Neural cell (in vitro differentiated cells): ENCODE measurements around the gene SPAG16. TPM values are rescaled to one million over a fixed set of nuclear protein-coding genes. Genes with fewer than 3 reads are reported as not detected.

Experiments used
- H2AFZ ChIP-seq: fragments of 200-600, 300-800 bp; sonication (generic), shearing (Covaris generic); 2 replicates; pipeline ENCODE4 v1.6.0; 2014; ENCODE audit warnings: low read depth, mild to moderate bottlenecking, antibody characterized with exemption, low read length, moderate library complexity
- H3F3A ChIP-seq: fragments of 200-600 bp; shearing (Covaris generic); 2 replicates; pipeline ENCODE4 v1.6.1; 2016; ENCODE audit warnings: mild to moderate bottlenecking, moderate library complexity, mixed read lengths, antibody characterized with exemption, low read length; ENCODE audit not compliant: insufficient read depth, poor library complexity, severe bottlenecking
- H3K27ac ChIP-seq: fragments of 200-600, 300-800 bp; sonication (generic), shearing (Covaris generic); 2 replicates; pipeline ENCODE4 v1.5.1; 2014; ENCODE audit warnings: mild to moderate bottlenecking, low read length, moderate library complexity
- H3K27me3 ChIP-seq: fragments of 300-800, 200-600 bp; sonication (generic), shearing (Covaris generic); 2 replicates; pipeline ENCODE4 v1.6.0; 2014; ENCODE audit warnings: mild to moderate bottlenecking, low read depth, low read length, moderate library complexity; ENCODE audit not compliant: insufficient read depth
- H3K36me3 ChIP-seq: fragments of 300-800, 200-600 bp; sonication (generic), shearing (Covaris generic); 2 replicates; pipeline ENCODE4 v1.5.1; 2014; ENCODE audit warnings: mild to moderate bottlenecking, antibody characterized with exemption, low read length, moderate library complexity; ENCODE audit not compliant: insufficient read depth
- H3K4me2 ChIP-seq: fragments of 300-800, 200-600 bp; sonication (generic), shearing (Covaris generic); 2 replicates; pipeline ENCODE4 v1.6.0; 2014; ENCODE audit warnings: mild to moderate bottlenecking, low read length
- H3K4me3 ChIP-seq: fragments of 300-800, 200-600 bp; sonication (generic), shearing (Covaris generic); 2 replicates; pipeline ENCODE4 v1.5.1; 2014; ENCODE audit warnings: mild to moderate bottlenecking, low read length, moderate library complexity
- H3K79me2 ChIP-seq: fragments of 200-600 bp; shearing (Covaris generic); replicated peaks from 2 replicates; pipeline ENCODE4 v1.6.0; 2014; ENCODE audit warnings: mild to moderate bottlenecking, low read length, moderate library complexity; ENCODE audit not compliant: insufficient read depth
- H3K9ac ChIP-seq: fragments of 300-800, 200-600 bp; sonication (generic), shearing (Covaris generic); 2 replicates; pipeline ENCODE4 v1.6.1; 2016; ENCODE audit warnings: mild to moderate bottlenecking, low read length, mixed read lengths
- H3K9me2 ChIP-seq: fragments of 200-600 bp; shearing (Covaris generic); 2 replicates; pipeline ENCODE4 v1.6.1; 2016; ENCODE audit warnings: mild to moderate bottlenecking, low read length, mixed read lengths; ENCODE audit not compliant: insufficient read depth
- H3K9me3 ChIP-seq: fragments of 200-600, 300-800 bp; sonication (generic), shearing (Covaris generic); 2 replicates; pipeline ENCODE4 v1.6.1; 2016; ENCODE audit warnings: mild to moderate bottlenecking, mixed run types, low read length, moderate library complexity, mixed read lengths
- H4K20me1 ChIP-seq: fragments of 200-600 bp; shearing (Covaris generic); 2 replicates; pipeline ENCODE4 v1.6.1; 2016; ENCODE audit warnings: mild to moderate bottlenecking, mixed run types; ENCODE audit not compliant: insufficient read depth
- CTCF ChIP-seq: fragments of 450-650 bp; IDR thresholded peaks from 2 replicates; pipeline ENCODE4 v1.5.1; 2014; ENCODE audit warnings: antibody characterized with exemption, mild to moderate bottlenecking, moderate library complexity; ENCODE audit not compliant: poor library complexity, severe bottlenecking
- EP300 ChIP-seq: fragments of 450-650 bp; conservative IDR thresholded peaks from 2 replicates; pipeline ENCODE4 v1.6.1; 2014; ENCODE audit warnings: antibody characterized with exemption, mild to moderate bottlenecking, moderate library complexity; ENCODE audit not compliant: poor library complexity, severe bottlenecking
- EZH2 ChIP-seq: fragments of 200-600, 300-800 bp; shearing (Covaris generic), sonication (generic); IDR thresholded peaks from 2 replicates; pipeline ENCODE4 v1.6.1; 2014; ENCODE audit warnings: antibody characterized with exemption, low read length, borderline replicate concordance, mild to moderate bottlenecking; ENCODE audit not compliant: insufficient read depth, poor library complexity, severe bottlenecking
- MXI1 ChIP-seq: fragments of 450-650 bp; conservative IDR thresholded peaks from 2 replicates; pipeline ENCODE4 v1.6.1; 2014; ENCODE audit warnings: antibody characterized with exemption, mild to moderate bottlenecking; ENCODE audit not compliant: poor library complexity, severe bottlenecking
- POLR2AphosphoS5 ChIP-seq: IDR thresholded peaks from 2 replicates; pipeline ENCODE4 v1.6.1; 2012
- RAD21 ChIP-seq: fragments of 450-650 bp; conservative IDR thresholded peaks from 2 replicates; pipeline ENCODE4 v1.6.1; 2014; ENCODE audit warnings: antibody characterized with exemption, mild to moderate bottlenecking, moderate library complexity
- REST ChIP-seq: IDR thresholded peaks from 2 replicates; pipeline ENCODE4 v1.6.1; 2012; ENCODE audit warnings: borderline replicate concordance
- SMC3 ChIP-seq: fragments of 450-650 bp; conservative IDR thresholded peaks from 2 replicates; pipeline ENCODE4 v1.6.1; 2014; ENCODE audit warnings: antibody characterized with exemption, mild to moderate bottlenecking, moderate library complexity; ENCODE audit not compliant: poor library complexity
- TAF1 ChIP-seq: IDR thresholded peaks from 2 replicates; pipeline ENCODE4 v1.6.1; 2012; ENCODE audit warnings: low read depth
- polyA plus RNA-seq: library from polyadenylated mRNA; depleted of rRNA; stranded (reverse); fragments of >200 nt; gene quantifications from 2 replicates; pipeline ENCODE4 v1.2.3, GENCODE V29; 2014

Gene SPAG16
- polyA plus RNA-seq, 1 donor from 2014 or later: 75.4 TPM

- no peak for TF ChIP-seq EZH2
- no peak for TF ChIP-seq POLR2AphosphoS5
- no peak for TF ChIP-seq SMC3
Observed at GRCh38 chr2:214029190-214029589, 744.9 kb downstream of the SPAG16 start (continued).

- Histone ChIP-seq H3K36me3 (no peaks in the 10 kb centered on the region), H3K4me3 (no peak overlapping the region), H3K79me2 (no peaks in the 10 kb centered on the region), H2AFZ (no peak overlapping the region), H3K9me3 (no peaks in the 10 kb centered on the region), H3F3A (no peaks in the 10 kb centered on the region), H3K9me2 (no peaks in the 10 kb centered on the region), H3K4me2 (no peak overlapping the region), H3K27me3 (no peaks in the 10 kb centered on the region), H3K9ac (no peak overlapping the region), H3K27ac (no peak overlapping the region), H4K20me1 (no peaks in the 10 kb centered on the region)
- TF ChIP-seq TAF1: no peak
Observed at GRCh38 chr2:214031566-214031965, 747.3 kb downstream of the SPAG16 start.

- H3F3A ChIP-seq: no peaks in the 10 kb centered on the region
- H4K20me1 ChIP-seq: no peaks in the 10 kb centered on the region
- no peak for TF ChIP-seq RAD21
- no peaks in the 10 kb centered on the region for H3K36me3 ChIP-seq
- no peak overlapping the region for H3K4me3 ChIP-seq
- no peak overlapping the region for H3K27ac ChIP-seq
- no peaks in the 10 kb centered on the region for H3K79me2 ChIP-seq
- no peak overlapping the region for H2AFZ ChIP-seq
- no peaks in the 10 kb centered on the region for H3K9me3 ChIP-seq
- H3K9me2 ChIP-seq: no peaks in the 10 kb centered on the region
- no peak overlapping the region for H3K9ac ChIP-seq
- no peaks in the 10 kb centered on the region for H3K27me3 ChIP-seq
- no peak overlapping the region for H3K4me2 ChIP-seq
Observed at GRCh38 chr2:214034417-214034816, 750.2 kb downstream of the SPAG16 start.

GRCh38 chr2:214035091-214035852 is 751.0 kb downstream of the SPAG16 start:
- Histone ChIP-seq H3F3A (no peaks in the 10 kb centered on the region), H3K27ac (no peak overlapping the region), H3K4me3 (no peak overlapping the region), H3K9me3 (no peaks in the 10 kb centered on the region), H3K27me3 (no peaks in the 10 kb centered on the region), H3K79me2 (no peaks in the 10 kb centered on the region), H3K36me3 (no peaks in the 10 kb centered on the region), H3K9ac (no peak overlapping the region), H2AFZ (no peak overlapping the region), H3K9me2 (no peaks in the 10 kb centered on the region), H3K4me2 (no peak overlapping the region), H4K20me1 (no peaks in the 10 kb centered on the region)
- TF ChIP-seq RAD21 (no peak), MXI1 (no peak), EP300 (no peak), TAF1 (no peak), CTCF (no peak), POLR2AphosphoS5 (no peak), SMC3 (no peak), EZH2 (no peak), REST (no peak)
